GM21576 (cell line): ENCODE results near the gene PPP6C.
"Not testable (repeated sequence)": the region's sequence is repeated elsewhere in the genome, so short reads cannot be mapped to it uniquely, and the experiment has no call there.

ENCODE experiments used
- ATAC-seq: cut with Tn5 transposase; IDR thresholded peaks from one replicate; pipeline ENCODE4 v1.9.1; 2021; ENCODE audit warnings: mild to moderate bottlenecking, moderate library complexity; ENCODE audit not compliant: unreplicated experiment

Gene PPP6C

DNA sequence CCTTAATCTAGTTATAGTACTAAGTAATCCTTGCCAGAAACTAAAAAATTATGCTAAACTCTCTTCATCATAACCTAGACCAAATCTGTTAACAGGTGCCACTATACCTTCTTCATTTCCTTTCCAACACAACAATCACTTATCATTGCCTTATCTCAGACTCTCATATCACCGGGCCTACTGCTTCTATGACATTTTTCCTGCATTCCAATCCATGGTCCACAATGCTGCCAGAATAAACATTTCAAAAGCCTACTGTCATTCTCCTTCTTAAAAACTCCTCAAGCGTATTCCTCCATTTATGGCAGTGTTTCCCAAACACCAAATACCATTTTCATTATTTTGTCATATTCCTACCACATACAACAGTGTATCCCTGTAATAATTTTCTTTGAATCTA is 6.5 kb downstream of the PPP6C start:
- no peak for ATAC-seq

DNA sequence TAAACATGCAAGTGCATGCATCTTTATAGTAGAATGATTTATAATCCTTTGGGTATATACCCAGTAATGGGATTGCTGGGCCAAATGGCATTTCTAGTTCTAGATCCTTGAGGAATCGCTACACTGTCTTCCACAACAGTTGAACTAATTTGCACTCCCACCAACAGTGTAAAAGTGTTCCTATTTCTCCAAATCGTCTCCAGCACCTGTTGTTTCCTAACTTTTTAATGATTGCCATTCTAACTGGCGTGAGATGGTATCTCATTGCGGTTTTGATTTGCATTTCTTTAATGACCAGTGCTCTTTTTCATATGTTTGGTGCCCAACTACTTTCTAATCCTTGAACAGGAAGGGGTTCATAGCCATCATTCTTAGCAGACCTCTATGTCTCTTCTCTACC is 7.8 kb downstream of the PPP6C start:
- not testable (repeated sequence) for ATAC-seq

DNA sequence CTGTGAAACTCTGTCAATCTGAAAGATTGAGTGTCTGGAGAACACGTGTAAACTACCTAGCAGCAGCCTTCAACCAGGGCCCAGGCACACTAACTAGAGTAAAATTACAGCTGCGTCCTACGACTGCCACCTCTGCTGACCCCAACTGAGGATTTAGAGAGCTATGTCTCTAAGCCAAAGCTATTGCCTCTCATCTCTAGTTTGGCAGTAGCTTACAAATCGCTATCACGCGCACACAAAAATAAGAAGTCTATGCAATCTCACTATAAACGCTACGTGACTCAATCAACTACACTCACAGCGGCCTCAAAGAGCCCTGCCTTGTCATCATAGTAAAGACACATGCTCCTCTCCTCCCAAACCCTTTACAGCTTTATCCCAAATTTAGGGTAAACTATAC is 8.7 kb downstream of the PPP6C start:
- no peak for ATAC-seq

DNA sequence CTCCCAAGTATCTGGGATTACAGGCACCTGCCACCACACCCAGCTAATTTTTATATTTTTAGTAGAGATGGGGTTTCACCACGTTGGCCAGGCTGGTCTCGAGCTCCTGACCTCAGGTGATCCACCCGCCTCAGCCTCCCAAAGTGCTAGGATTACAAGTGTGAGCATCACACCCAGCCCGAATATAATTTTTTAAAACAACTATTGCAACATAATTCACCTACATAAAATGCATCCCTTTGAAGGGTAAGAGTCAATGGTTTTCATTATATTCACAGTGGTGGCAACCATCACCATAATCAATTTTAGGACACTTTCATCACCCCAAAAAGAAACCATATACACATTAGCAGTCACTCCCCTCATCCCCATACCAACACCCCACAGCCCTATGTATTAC is 9.8 kb downstream of the PPP6C start:
- ATAC-seq = not testable (repeated sequence)

DNA sequence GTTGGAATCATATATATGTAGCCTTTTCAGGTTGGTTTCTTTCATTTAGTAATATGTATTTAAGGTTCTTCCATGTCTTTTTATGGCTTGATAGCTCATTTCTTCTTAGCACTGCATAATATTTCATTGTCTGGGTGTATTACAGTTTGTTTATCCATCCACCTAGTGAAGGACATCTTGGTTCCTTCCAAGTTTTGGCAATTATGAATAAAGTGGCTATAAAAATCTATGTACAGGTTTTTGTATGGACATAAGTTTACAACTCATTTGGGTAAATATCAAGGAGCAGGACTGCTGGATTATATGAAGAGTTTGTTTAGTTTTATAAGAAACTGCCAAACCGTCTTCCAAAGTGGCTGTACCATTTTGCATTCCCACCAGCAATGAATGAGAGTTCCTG is 11.7 kb downstream of the PPP6C start:
- no peak for ATAC-seq

DNA sequence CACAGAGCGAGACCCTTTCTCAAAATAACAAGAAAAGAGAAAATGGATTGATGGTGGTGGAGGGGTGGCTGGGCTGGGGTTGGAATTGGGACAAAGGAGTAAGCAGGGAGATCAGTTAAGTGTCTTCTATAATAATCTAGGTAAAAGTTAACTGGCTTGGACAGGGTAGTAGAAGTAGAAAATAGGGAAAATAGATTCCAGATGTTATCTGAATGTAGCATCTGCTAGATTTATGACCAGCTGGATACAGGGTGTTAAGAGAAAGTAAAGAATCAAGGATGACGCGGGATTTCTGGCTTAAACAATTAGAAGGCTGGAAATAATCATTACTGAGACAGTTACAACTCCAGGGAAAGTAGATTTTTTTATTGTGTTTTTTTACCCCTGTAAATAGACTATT is 13.0 kb downstream of the PPP6C start:
- ATAC-seq = no peak

DNA sequence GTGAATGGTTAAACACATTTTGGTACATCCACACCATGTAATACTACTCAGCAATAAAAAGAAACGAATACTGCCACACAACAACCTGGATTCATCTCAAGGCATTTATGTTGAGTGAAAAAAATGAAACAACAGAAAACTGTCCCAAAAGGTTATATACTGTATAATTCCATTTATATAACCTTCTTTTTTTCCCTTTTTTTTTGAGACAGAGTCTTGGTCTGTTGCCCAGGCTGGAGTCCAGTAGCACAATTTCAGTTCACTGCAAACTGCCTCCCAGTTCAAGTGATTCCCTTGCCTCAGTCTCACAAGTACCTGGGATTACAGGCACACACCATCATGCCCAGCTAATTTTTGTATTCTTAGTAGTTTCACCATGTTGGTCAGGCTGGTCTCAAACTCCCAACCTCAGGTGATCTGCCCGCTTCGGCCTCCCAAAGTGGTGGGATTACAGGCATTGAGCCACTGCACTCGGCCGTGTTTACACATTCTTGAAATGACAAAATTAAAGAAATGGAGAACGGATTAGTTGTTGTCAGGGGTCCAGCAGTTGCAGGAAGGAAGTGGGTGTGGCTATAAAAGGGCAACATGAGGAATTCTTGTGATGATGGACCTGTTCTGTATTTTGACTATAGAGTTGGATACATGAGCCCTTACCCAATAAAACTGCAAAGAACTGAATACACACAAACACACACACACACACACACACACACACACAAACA is 17.4 kb downstream of the PPP6C start:
- ATAC-seq = no peak

DNA sequence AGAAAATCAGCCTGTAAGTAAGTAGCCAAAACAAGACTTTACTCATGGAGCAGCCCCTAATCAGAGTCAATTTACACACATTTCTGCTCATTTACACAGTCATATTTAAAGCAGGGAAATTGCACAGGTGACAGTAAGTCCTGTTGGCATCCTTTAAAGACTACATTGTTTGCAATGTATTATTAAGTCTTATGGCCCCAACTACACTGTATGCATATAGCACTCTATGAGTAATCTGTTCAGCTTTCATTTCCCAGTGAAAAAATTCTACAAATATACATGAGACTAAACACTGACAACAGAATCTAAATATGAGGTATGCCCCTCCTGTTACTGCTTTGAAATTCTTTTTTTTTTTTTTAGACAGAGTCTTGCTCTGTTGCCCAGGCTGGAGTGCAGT is 19.7 kb downstream of the PPP6C start:
- no peak for ATAC-seq

DNA sequence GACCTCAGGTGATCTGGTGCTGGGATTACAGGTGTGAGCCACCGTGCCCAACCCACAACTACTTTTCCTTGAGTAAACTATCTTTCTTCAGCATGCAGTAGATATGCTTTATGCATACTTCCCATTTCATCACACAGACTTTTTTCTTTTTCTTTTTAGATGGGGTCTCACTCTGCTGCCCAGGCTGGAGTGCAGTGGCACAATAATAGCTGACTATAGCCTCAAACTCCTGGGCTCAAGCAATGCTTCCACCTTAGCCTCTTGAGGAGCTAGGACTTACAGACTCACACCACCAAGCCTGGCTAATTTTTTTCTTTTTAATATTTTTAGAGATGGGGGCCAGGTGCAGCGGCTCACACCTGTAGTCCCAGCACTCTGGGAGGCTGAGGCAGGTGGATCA is 22.8 kb downstream of the PPP6C start:
- ATAC-seq = no peak

DNA sequence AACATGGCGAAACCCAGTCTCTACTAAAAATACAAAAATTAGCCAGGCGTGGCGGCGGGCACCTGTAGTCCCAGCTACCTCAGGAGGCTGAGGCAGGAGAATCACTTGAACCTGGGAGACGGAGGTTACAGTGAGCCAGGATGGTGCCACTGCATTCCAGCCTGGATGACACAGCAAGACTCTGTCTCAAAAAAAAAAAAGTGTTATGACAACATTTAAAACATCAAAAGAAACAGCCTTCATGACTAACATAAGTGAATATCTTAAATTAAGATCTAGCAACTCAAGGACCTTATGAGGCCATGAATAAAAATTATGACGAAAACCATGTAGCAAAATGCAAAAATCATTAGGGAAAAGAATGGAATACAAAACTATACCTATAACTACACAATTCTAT is 26.7 kb downstream of the PPP6C start:
- ATAC-seq = not testable (repeated sequence)

DNA sequence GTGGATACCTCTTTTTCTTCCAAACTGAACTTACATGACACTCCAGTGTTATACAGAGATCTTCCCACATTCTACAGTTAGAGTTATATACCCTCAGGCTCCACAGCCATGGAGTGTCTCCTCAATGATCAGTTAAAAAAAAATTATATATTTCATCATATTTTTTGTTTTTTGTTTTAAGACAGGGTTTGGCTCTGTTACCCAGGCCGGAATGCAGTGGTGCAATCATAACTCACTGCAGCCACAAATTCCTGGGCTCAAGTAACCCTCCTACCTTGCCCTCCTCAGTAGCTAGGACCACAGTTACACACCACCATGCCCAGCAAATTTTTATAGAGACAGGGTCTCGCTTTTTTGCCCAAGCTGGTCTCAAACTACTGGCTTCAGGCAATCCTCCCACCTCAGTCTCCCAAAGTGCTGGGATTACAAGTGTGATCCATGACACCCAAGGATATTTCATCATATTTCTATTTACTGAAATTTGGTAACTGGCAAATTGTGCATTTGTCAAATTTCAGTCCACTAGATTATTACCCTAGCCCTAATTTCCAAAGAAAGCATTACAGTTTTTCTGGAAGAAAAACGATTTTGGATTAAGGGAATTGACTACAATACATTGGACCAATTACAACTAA is 28.2 kb downstream of the PPP6C start:
- ATAC-seq = no peak

DNA sequence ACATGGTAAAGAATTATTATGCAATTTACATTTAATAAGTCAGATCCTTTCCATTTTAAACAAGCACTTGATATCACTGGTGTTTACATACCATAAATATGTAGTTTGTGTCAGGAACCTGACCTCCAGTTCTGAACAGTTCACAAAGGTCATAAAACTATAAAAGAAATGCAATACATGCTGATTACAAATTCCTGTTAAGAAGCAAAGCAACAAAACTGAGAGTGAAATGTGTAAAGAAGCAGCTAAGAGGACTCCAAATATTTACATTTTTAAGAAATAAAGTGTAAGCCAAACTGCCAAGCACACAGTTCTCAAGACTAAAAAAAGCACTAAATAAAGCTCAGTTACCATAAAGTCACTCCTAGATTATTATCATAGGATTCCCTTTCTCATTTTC is 28.9 kb downstream of the PPP6C start:
- no peak for ATAC-seq

DNA sequence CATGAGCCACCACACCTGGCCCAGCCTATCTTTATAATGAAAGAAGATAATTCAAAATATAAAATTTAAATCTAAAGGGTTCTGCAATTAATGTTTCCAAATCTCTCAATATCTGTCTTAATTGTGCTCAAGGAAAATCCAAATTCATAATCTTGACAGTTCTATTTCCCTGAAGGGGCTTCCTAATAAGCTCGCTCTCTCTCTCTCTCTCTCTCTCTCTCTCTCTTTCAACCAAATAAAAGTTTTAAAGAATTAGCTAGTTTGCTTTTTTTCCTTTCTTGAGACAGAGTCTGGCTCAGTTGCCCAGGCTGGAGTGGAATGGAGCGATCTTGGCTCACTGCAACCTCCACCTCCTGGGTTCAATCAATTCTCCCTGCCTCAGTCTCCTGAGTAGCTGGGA is 33.1 kb downstream of the PPP6C start:
- no peak for ATAC-seq

DNA sequence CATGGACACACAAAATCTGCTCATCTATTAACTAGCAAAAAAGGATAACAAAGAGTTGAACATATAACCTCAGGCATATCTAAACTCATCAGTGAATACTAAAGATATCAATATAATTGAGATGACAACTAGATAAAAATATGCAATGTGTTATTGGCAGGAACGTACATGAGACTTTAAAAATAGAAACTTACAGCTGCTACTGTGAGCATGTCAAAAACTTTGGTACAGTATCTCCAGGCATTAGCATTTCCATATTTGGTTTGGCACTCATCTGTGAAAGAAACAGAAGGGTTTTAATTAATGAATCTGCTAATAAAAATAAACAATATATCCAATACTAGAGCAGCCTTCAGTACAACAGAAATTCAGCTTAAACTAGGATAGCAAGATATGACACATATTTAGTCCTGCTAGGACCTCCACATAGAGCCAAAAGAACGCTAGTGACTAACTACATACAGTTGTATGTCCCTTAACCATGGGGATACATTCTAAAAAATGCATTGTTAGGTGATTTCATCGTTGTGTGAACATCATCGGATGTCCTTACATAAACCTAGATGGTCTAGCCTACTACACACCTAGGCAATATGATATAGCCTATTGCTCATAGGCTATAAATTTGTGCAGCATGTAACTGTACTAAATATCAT is 35.8 kb downstream of the PPP6C start:
- ATAC-seq = no peak

DNA sequence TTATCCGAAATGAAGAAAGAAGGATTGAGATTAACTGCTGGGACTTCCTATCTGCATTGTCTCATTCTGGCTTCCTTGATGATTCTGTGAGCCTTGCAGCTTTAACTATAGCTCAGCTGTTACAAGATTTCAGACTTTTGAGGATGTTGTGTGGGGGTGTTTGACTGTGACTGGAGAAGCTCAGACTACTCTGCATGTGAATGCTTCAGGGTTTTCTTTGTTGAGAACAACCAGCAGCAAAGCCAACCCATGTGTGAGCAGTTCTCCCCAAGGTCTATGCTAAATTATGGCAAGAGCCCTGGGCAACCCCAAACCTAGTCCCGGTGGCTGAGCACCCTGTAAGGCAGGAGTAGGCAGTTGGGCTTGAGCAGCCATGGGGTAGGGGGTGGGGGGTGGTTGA is 37.9 kb downstream of the PPP6C start:
- no peak for ATAC-seq

DNA sequence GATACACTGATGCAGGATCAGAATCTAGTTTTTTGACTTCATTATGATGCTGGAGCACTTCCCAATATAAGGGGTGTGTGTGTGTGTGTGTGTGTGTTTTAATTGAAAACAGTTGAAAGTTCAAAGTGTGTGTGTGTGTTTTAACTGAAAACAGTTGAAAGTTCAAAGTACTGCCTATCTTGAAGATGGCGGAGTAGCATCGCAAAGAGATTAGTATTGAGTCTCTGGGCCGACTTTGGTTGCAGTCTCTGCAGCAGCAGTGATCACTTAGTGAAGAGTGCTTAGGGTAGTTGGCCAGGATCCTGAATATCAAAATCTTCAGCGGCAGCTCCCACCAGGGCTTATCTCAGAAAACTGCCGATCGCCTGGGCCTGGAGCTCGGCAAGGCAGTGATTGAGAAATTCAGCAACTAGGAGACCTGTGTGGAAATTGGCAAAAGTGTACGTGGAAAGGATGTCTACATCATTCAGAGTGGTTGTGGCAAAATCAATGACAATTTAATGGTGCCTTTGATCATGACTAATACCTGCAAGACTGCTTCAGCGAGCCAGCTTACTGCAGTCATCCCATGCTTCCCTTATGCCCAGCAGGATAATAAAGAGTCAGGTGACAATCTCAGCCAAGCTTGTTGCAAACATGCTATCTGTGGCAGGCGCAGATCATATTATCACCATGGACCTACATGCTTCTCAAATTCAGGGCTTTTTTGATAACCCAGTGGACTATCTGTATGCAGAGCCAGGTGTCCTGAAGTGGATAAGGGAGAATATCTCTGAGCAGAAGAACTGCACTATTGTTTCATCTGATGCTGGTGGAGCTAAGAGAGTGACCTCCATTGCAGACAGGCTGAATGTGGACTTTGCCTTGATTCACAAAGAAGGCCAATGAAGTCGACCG is 39.0 kb downstream of the PPP6C start:
- ATAC-seq = no peak

DNA sequence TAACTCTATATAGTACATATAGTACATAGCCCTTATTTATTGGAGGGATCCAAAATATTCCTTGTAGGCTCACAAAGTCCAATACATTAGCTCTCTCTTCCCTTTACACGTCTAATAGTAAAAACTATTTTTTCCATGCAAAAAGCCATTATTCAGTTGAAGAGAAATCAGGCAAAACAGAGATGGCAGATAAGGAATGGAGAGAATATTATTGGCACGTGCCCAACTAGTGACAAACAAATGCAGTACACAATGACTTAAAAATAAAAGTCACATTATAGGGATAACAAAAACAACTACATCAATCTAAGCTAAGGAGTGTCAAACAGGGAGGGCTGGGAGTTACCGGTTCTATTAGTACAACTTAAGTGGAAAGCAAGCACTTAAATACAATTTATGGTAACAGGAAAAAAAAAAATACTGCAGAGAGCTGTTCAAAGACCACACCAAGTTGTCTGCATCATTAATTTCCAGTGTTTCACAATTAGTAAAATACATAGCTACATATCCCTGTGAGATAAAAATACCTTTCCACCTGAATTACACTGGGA is 42.1 kb downstream of the PPP6C start:
- ATAC-seq = no peak

DNA sequence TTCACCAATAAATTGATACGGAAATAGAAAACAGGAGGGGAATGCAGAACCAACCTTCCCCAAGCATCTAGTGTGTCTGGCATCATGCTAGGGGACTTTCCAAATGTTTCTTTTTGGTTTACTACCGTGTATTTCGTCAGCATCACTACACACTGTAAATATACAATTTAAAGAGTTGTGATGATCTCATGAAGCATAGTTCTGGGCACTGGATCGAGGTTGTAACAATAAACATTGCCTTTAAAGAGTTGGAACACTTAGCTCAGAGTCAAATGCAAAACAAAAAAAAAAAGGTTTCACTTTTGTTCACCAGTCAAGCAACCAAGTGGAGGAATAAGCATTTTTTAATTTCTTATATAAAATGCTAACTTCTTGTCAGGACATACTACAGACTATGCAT is 43.4 kb downstream of the PPP6C start:
- ATAC-seq = no peak

DNA sequence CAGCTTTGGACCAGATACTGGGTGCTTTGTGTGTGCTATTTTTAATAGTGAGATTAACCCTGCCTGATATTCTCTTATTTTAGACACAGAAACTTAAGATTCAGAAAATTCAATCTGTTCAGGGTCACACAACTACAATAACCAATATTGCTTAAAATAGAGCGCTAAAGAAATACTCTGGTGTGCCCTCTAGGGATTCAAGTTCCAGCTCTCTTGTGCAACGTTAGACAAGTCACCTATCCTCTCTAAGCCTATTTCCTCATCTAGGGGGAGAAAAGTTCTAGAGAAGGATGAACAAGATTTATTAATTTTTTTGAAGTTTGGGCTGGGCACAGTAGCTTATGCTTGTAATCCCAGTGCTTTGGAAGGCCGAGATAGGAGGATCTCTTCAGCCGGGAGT is 44.2 kb downstream of the PPP6C start:
- no peak for ATAC-seq

DNA sequence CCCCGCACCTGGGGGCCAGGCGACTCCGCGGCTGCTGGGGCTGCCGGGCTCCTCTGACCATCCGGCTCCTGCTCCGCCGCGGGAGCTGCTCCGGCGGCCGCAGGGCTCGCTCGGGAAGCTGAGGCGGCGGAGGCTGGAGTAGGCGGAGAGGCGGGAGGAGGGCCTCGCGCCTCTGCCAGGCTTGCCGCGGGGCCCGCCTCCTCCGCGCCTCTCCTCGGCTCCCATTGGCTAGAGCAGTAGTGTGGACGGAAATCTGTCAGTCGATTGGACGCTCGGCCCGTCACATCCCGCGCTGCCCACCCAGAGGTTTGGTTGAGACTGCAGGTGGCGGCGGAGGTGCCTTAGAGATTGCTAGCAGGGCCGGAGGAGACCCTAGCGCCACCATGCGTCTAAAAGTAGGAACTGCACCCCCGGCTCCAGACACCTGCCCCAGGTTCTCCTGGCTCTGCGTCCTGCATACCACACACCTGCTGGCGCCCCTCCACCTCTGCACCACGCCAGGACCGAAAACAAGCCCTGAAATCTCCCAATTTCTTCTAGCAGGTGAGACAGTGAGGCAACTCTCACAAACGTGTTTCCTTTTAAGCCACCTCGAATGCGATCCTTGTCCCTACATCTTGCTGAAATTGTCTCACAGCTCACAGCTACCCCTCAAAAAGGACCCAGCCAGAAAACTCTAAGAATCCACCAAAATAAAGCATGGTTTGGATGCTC is 46.1 kb downstream of the PPP6C start, which contains the start of gene SCAI:
Gene SCAI (minus strand): TSS at position 152 of the 714 bp plus-strand sequence. CDS start 91 bp downstream, at position 61.
- ATAC-seq = peak; percentile 98
